ENCODE measurements around the gene ALK.

Gene ALK

GRCh38 chr2:29433920-29434319 is 487.5 kb downstream of the ALK start:
- Histone ChIP-seq H3K4me2 (no peak overlapping the region), H3K27me3 (no peaks in the 10 kb centered on the region)
- TF ChIP-seq Cebpa-rat (IDR thresholded peaks at IDR 0.05): no peak

DNA sequence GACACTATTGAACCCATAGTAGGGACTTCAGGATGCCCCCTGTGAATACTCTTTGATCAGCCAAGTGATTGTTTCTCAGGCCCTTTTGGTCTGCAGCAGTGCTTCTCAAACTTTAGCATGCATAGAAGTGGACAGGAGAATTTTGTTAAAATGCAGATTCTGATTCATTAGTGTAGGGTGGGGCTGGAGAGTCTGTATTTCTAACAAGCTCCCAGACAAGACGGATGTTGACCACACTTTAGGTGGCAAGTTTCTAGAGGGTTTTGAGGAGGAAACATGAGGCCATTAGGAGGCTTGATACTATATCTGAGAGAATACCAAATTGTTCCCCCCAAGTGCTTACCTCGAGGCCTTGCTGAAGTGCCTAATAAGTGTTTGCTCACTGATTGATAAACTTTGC is 488.3 kb downstream of the ALK start:
- Histone ChIP-seq H3K9ac (no peak overlapping the region), H3K4me1 (peaks cover 21% of the 10 kb centered on the region), H3K27ac (no peak overlapping the region), H4K20me1 (no peaks in the 10 kb centered on the region), H3K4me2 (no peak overlapping the region), H3K4me3 (no peak overlapping the region), H3K27me3 (no peaks in the 10 kb centered on the region), H3K9me3 (no peaks in the 10 kb centered on the region), H3K36me3 (no peaks in the 10 kb centered on the region)
- TF ChIP-seq Cebpa-rat (IDR thresholded peaks at IDR 0.05): no peak

More at GRCh38 chr2:29433920-29434319, 487.5 kb downstream of the ALK start:
- Histone ChIP-seq H4K20me1 (no peaks in the 10 kb centered on the region), H3K36me3 (no peaks in the 10 kb centered on the region), H3K4me1 (peaks cover 21% of the 10 kb centered on the region), H3K27ac (no peak overlapping the region), H3K9ac (no peak overlapping the region), H3K9me3 (no peaks in the 10 kb centered on the region), H3K4me3 (no peak overlapping the region)

GRCh38 chr2:29431485-29431884 is 489.9 kb downstream of the ALK start:
- no peaks in the 10 kb centered on the region for H3K9me3 ChIP-seq
- TF ChIP-seq Cebpa-rat (IDR thresholded peaks at IDR 0.05): no peak
- no peak overlapping the region for H3K4me3 ChIP-seq
- no peak overlapping the region for H3K9ac ChIP-seq
- H3K4me1 ChIP-seq: peaks cover 12% of the 10 kb centered on the region
- H4K20me1 ChIP-seq: no peaks in the 10 kb centered on the region
- H3K4me2 ChIP-seq: no peak overlapping the region
- H3K27ac ChIP-seq: no peak overlapping the region
- no peaks in the 10 kb centered on the region for H3K27me3 ChIP-seq
- H3K36me3 ChIP-seq: no peaks in the 10 kb centered on the region

GRCh38 chr2:29430382-29431112 is 490.8 kb downstream of the ALK start:
- Histone ChIP-seq H3K4me2 (no peak overlapping the region), H3K9ac (no peak overlapping the region), H3K27ac (no peak overlapping the region), H3K4me1 (peaks cover 10% of the 10 kb centered on the region), H3K9me3 (no peaks in the 10 kb centered on the region), H3K27me3 (no peaks in the 10 kb centered on the region), H3K4me3 (no peak overlapping the region), H4K20me1 (no peaks in the 10 kb centered on the region), H3K36me3 (no peaks in the 10 kb centered on the region)
- TF ChIP-seq Cebpa-rat (IDR thresholded peaks at IDR 0.05): no peak

GRCh38 chr2:29426354-29426753 is 495.0 kb downstream of the ALK start:
- H3K36me3 ChIP-seq: no peaks in the 10 kb centered on the region
- H3K4me3 ChIP-seq: no peak overlapping the region
- H3K4me1 ChIP-seq: no peaks in the 10 kb centered on the region
- H3K27ac ChIP-seq: no peak overlapping the region
- TF ChIP-seq Cebpa-rat (IDR thresholded peaks at IDR 0.05): no peak
- H4K20me1 ChIP-seq: no peaks in the 10 kb centered on the region
- no peaks in the 10 kb centered on the region for H3K27me3 ChIP-seq
- no peaks in the 10 kb centered on the region for H3K9me3 ChIP-seq
- H3K9ac ChIP-seq: no peak overlapping the region
- no peak overlapping the region for H3K4me2 ChIP-seq

- no peaks in the 10 kb centered on the region for H3K27me3 ChIP-seq
- no peak overlapping the region for H3K4me3 ChIP-seq
- H3K9me3 ChIP-seq: no peaks in the 10 kb centered on the region
- TF ChIP-seq Cebpa-rat (IDR thresholded peaks at IDR 0.05): no peak
- no peaks in the 10 kb centered on the region for H3K4me1 ChIP-seq
- H3K9ac ChIP-seq: no peak overlapping the region
- H4K20me1 ChIP-seq: no peaks in the 10 kb centered on the region
- no peak overlapping the region for H3K27ac ChIP-seq
- no peak overlapping the region for H3K4me2 ChIP-seq
- no peaks in the 10 kb centered on the region for H3K36me3 ChIP-seq
These were observed 495.5 kb downstream of the ALK start for GRCh38 chr2:29425866-29426265.

GRCh38 chr2:29423061-29423666 is 498.2 kb downstream of the ALK start:
- TF ChIP-seq Cebpa-rat (IDR thresholded peaks at IDR 0.05): no peak
- H3K4me1 ChIP-seq: no peaks in the 10 kb centered on the region
- no peak overlapping the region for H3K4me3 ChIP-seq
- H3K9ac ChIP-seq: no peak overlapping the region
- H3K27ac ChIP-seq: no peak overlapping the region
- H4K20me1 ChIP-seq: no peaks in the 10 kb centered on the region
- no peak overlapping the region for H3K4me2 ChIP-seq
- H3K27me3 ChIP-seq: no peaks in the 10 kb centered on the region
- no peaks in the 10 kb centered on the region for H3K9me3 ChIP-seq
- no peaks in the 10 kb centered on the region for H3K36me3 ChIP-seq

DNA sequence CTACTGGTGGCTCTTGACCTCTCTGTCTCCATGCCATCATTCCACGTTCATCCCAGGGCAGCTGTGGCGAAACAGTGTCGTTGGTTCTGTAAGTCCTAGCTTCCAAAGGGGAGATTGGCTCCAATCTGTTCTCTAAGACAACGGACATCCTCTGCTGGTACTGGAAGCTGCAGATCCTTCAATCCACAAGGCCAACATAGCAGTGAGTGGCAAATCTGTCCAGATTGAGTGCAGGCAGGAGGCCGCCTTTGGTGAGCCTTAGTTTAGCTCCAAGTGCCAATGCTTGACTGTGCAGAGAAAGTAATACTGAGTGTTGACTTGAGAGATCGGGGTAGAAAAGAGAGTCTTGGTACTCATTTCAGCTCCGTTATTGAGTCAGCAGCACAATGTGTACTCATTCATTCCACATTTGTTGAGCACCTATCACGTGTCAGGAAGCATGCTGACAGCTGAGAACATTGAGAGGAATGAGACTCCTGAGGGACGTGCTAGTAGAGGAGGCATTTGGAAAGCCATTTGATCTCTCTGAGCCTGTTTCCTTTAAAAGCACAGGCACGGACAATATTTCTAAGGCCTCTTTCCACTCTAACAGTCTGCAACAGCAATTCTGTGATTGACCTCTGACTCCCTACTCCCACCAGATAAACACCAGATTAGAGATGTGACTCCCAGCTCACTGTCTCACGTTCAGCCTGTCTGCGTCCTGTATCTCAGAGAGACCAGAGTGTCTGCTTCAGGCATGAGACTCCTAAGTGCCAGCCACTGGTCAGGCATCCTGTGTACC is 500.2 kb downstream of the ALK start:
- H3K9me3 ChIP-seq: no peaks in the 10 kb centered on the region
- no peaks in the 10 kb centered on the region for H3K36me3 ChIP-seq
- no peak overlapping the region for H3K4me2 ChIP-seq
- H3K27ac ChIP-seq: no peak overlapping the region
- no peak overlapping the region for H3K4me3 ChIP-seq
- no peaks in the 10 kb centered on the region for H4K20me1 ChIP-seq
- no peak for TF ChIP-seq Cebpa-rat (IDR thresholded peaks at IDR 0.05)
- H3K27me3 ChIP-seq: no peaks in the 10 kb centered on the region
- H3K4me1 ChIP-seq: no peaks in the 10 kb centered on the region
- no peak overlapping the region for H3K9ac ChIP-seq

GRCh38 chr2:29420464-29420863 is 500.9 kb downstream of the ALK start:
- no peaks in the 10 kb centered on the region for H3K36me3 ChIP-seq
- H3K4me2 ChIP-seq: no peak overlapping the region
- H3K9me3 ChIP-seq: no peaks in the 10 kb centered on the region
- H3K4me1 ChIP-seq: no peaks in the 10 kb centered on the region
- H3K4me3 ChIP-seq: no peak overlapping the region
- no peak overlapping the region for H3K27ac ChIP-seq
- no peaks in the 10 kb centered on the region for H3K27me3 ChIP-seq
- no peaks in the 10 kb centered on the region for H4K20me1 ChIP-seq
- no peak overlapping the region for H3K9ac ChIP-seq
- TF ChIP-seq Cebpa-rat (IDR thresholded peaks at IDR 0.05): no peak

DNA sequence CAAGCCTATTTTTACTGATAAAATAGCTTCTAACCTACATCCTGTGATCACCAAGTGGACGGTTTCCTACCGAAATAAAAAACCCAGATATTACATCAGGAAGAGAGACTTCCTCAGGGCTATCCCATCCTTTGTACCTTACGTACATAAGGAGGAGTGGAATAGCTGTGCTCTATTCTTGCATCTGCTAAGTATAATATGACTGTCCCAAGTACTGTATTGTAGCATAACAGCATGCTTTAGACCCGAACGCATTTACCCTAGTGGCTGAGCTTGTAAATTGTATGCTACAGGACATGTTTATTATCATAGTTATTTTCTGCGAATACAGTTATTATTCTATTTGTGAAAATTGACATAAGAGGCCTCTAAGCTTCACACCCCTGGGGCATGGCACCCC is 503.8 kb downstream of the ALK start:
- TF ChIP-seq Cebpa-rat (IDR thresholded peaks at IDR 0.05): no peak
- Histone ChIP-seq H3K4me1 (no peaks in the 10 kb centered on the region), H3K27me3 (no peaks in the 10 kb centered on the region), H3K9ac (no peak overlapping the region), H3K27ac (no peak overlapping the region), H3K9me3 (no peaks in the 10 kb centered on the region), H4K20me1 (no peaks in the 10 kb centered on the region), H3K4me3 (no peak overlapping the region), H3K36me3 (no peaks in the 10 kb centered on the region), H3K4me2 (no peak overlapping the region)

Measured in BLaER1 (cell line).